KMS-11 (cell line): Measurements from ENCODE around the gene TRIM62.
A peak's percentile ranks its signal among the peaks of the same experiment; 100 is the strongest.
"Not testable (repeated sequence)": the region's sequence is repeated elsewhere in the genome, so short reads cannot be mapped to it uniquely, and the experiment has no call there.

Source experiments
- H2AFZ ChIP-seq: fragments of 200-600 bp; sonication (generic); 2 replicates; pipeline ENCODE4 v1.6.1; 2016; ENCODE audit warnings: antibody characterized with exemption, mixed run types, low read depth
- H3K27ac ChIP-seq: fragments of 200-600 bp; sonication (generic); 2 replicates; pipeline ENCODE4 v1.6.1; 2016; ENCODE audit warnings: mild to moderate bottlenecking, mixed run types
- H3K27me3 ChIP-seq: fragments of 200-600 bp; sonication (generic); 2 replicates; pipeline ENCODE4 v1.6.1; 2017; ENCODE audit warnings: mild to moderate bottlenecking, low read depth, mixed run types, moderate library complexity; ENCODE audit not compliant: insufficient read depth
- H3K36me3 ChIP-seq: fragments of 200-600 bp; sonication (generic); 2 replicates; pipeline ENCODE4 v1.6.1; 2017; ENCODE audit warnings: mild to moderate bottlenecking, mixed run types; ENCODE audit not compliant: insufficient read depth
- H3K4me1 ChIP-seq: fragments of 200-600 bp; sonication (generic); 2 replicates; pipeline ENCODE4 v1.6.1; 2016; ENCODE audit warnings: mild to moderate bottlenecking, low read depth, mixed run types; ENCODE audit not compliant: poor library complexity, severe bottlenecking
- H3K4me2 ChIP-seq: fragments of 200-600 bp; sonication (generic); 2 replicates; pipeline ENCODE4 v1.7.0; 2016; ENCODE audit warnings: mild to moderate bottlenecking, mixed run types
- H3K4me3 ChIP-seq: fragments of 200-600 bp; sonication (generic); IDR thresholded peaks from 2 replicates; pipeline ENCODE4 v1.6.1; 2017; ENCODE audit warnings: low read depth, low read length, mixed read lengths; ENCODE audit not compliant: insufficient read depth
- H3K79me2 ChIP-seq: fragments of 200-600 bp; sonication (generic); 2 replicates; pipeline ENCODE4 v1.6.1; 2016; ENCODE audit warnings: low read depth, mixed run types; ENCODE audit not compliant: insufficient read depth
- H3K9ac ChIP-seq: fragments of 200-600 bp; sonication (generic); 2 replicates; pipeline ENCODE4 v1.6.1; 2016; ENCODE audit warnings: mild to moderate bottlenecking, mixed run types
- H4K20me1 ChIP-seq: fragments of 200-600 bp; sonication (generic); 2 replicates; pipeline ENCODE4 v1.6.1; 2016; ENCODE audit warnings: mild to moderate bottlenecking, mixed run types; ENCODE audit not compliant: insufficient read depth
- CTCF ChIP-seq: fragments of 200-600 bp; sonication (generic); conservative IDR thresholded peaks from 2 replicates; pipeline ENCODE4 v1.6.1; 2017; ENCODE audit warnings: low read depth, mild to moderate bottlenecking, antibody characterized with exemption, low read length, moderate library complexity, mixed read lengths

TRIM62 gene

GRCh38 chr1:33110477-33110876 lies 71.4 kb downstream of the TRIM62 start:
- no peaks in the 10 kb centered on the region for H3K36me3 ChIP-seq
- H3K79me2 ChIP-seq: no peaks in the 10 kb centered on the region
- H2AFZ ChIP-seq: no peak overlapping the region
- no peaks in the 10 kb centered on the region for H4K20me1 ChIP-seq
- no peaks in the 10 kb centered on the region for H3K27me3 ChIP-seq
- TF ChIP-seq CTCF: no peak
- H3K4me2 ChIP-seq: no peak overlapping the region
- no peak overlapping the region for H3K4me3 ChIP-seq
- H3K27ac ChIP-seq: no peak overlapping the region
- H3K9ac ChIP-seq: no peak overlapping the region
- peaks cover 5% of the 10 kb centered on the region for H3K4me1 ChIP-seq

- Histone ChIP-seq H3K9ac (peak overlapping the region; percentile 26; the same call in 1 of the 2 replicates), H2AFZ (peak overlapping the region; percentile 41; the same call in 1 of the 2 replicates), H3K27ac (peak overlapping the region; percentile 82), H3K4me2 (peak overlapping the region; percentile 72), H3K4me1 (peaks cover 39% of the 10 kb centered on the region)
- not testable (repeated sequence) for H3K27me3 ChIP-seq, H4K20me1 ChIP-seq, H3K4me3 ChIP-seq, H3K79me2 ChIP-seq, H3K36me3 ChIP-seq
Measured at GRCh38 chr1:33100119-33100415, 81.8 kb downstream of the TRIM62 start.

- no peak overlapping the region for H3K4me3 ChIP-seq
- H3K27me3 ChIP-seq: no peaks in the 10 kb centered on the region
- peaks cover 39% of the 10 kb centered on the region for H3K4me1 ChIP-seq
- H3K79me2 ChIP-seq: no peaks in the 10 kb centered on the region
- H2AFZ ChIP-seq: peak overlapping the region; percentile 41; the same call in 1 of the 2 replicates
- peak; percentile 74 for TF ChIP-seq CTCF
- no peaks in the 10 kb centered on the region for H4K20me1 ChIP-seq
- no peaks in the 10 kb centered on the region for H3K36me3 ChIP-seq
- H3K9ac ChIP-seq: peak overlapping the region; percentile 26; the same call in 1 of the 2 replicates
- peak overlapping the region; percentile 82 for H3K27ac ChIP-seq
- peak overlapping the region; percentile 72 for H3K4me2 ChIP-seq
Measured at GRCh38 chr1:33099290-33100118, 82.3 kb downstream of the TRIM62 start.

GRCh38 chr1:33098371-33098770 lies 83.5 kb downstream of the TRIM62 start:
- H3K9ac ChIP-seq: no peak overlapping the region
- H3K4me2 ChIP-seq: peak overlapping the region; percentile 59; the same call in 1 of the 2 replicates
- H3K27me3 ChIP-seq: no peaks in the 10 kb centered on the region
- H3K27ac ChIP-seq: peak overlapping the region; percentile 82; the same call in 1 of the 2 replicates
- H4K20me1 ChIP-seq: no peaks in the 10 kb centered on the region
- TF ChIP-seq CTCF: no peak
- peaks cover 39% of the 10 kb centered on the region for H3K4me1 ChIP-seq
- no peaks in the 10 kb centered on the region for H3K36me3 ChIP-seq
- no peak overlapping the region for H3K4me3 ChIP-seq
- no peaks in the 10 kb centered on the region for H3K79me2 ChIP-seq
- H2AFZ ChIP-seq: no peak overlapping the region

GRCh38 chr1:33097762-33098161 lies 84.1 kb downstream of the TRIM62 start:
- Histone ChIP-seq H3K4me3 (no peak overlapping the region), H3K4me2 (peak overlapping the region; percentile 59; the same call in 1 of the 2 replicates), H4K20me1 (no peaks in the 10 kb centered on the region), H3K79me2 (no peaks in the 10 kb centered on the region), H3K36me3 (no peaks in the 10 kb centered on the region), H3K27ac (no peak overlapping the region), H2AFZ (no peak overlapping the region), H3K27me3 (no peaks in the 10 kb centered on the region), H3K4me1 (peaks cover 39% of the 10 kb centered on the region), H3K9ac (no peak overlapping the region)
- TF ChIP-seq CTCF: no peak
